Measurements from ENCODE around the gene GLB1L2.

Gene GLB1L2

DNA sequence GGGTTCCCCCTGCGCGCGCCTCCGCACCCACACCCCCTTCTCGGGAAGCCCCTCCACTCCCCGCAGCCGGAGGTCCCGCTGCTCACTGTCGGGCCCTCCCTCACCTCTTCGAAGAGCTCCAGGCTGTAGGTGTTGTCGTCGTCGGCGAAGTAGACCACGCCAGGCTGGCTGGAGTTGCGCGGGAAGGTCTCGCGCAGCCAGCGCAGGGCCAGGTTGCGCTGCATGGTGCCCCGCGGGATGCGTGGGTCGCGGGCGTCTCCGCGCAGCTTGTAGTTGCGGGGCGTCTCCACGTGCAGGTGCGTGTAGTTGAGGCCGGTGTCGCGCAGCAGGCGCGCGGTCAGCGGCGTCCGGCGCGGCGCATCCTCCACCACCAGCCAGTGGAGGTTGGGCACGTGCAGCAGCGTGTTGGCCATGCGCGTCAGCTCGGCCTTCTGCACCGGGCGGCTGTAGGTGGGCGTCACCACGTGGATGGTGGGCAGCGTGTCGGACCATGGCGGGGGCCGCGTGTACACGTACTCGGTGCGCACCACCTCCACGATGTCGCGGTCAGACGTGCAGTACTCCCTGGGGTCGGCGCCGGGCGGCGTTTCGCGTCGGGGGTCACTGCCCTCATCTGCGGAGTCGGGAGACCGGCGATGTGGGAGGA lies 51.9 kb downstream of the GLB1L2 start:
- peaks cover 23% of the 10 kb centered on the region for H3K36me3 ChIP-seq (ENCODE audit: insufficient read depth, low read depth, low read length)
- H3K27ac ChIP-seq (ENCODE audit: low read length) = no peak overlapping the region
- H3K4me3 ChIP-seq (ENCODE audit: low read length) = no peak overlapping the region
- no peak overlapping the region for H3K9ac ChIP-seq (ENCODE audit: low read depth, low read length)
- H3K9me3 ChIP-seq (ENCODE audit: insufficient read depth, low read depth, low read length) = no peaks in the 10 kb centered on the region
- no peaks in the 10 kb centered on the region for H3K27me3 ChIP-seq (ENCODE audit: insufficient read depth, low read length)
- no peaks in the 10 kb centered on the region for H3K4me1 ChIP-seq (ENCODE audit: insufficient read depth, low read length)

GRCh38 chr11:134384406-134384805 lies 52.6 kb downstream of the GLB1L2 start:
- no peak overlapping the region for H3K4me3 ChIP-seq (ENCODE audit: low read length)
- no peaks in the 10 kb centered on the region for H3K4me1 ChIP-seq (ENCODE audit: insufficient read depth, low read length)
- H3K27ac ChIP-seq (ENCODE audit: low read length) = no peak overlapping the region
- peaks cover 23% of the 10 kb centered on the region for H3K36me3 ChIP-seq (ENCODE audit: insufficient read depth, low read depth, low read length)
- H3K9me3 ChIP-seq (ENCODE audit: insufficient read depth, low read depth, low read length) = no peaks in the 10 kb centered on the region
- H3K27me3 ChIP-seq (ENCODE audit: insufficient read depth, low read length) = no peaks in the 10 kb centered on the region
- H3K9ac ChIP-seq (ENCODE audit: low read depth, low read length) = no peak overlapping the region

GRCh38 chr11:134385171-134385570 lies 53.4 kb downstream of the GLB1L2 start:
- no peaks in the 10 kb centered on the region for H3K9me3 ChIP-seq (ENCODE audit: insufficient read depth, low read depth, low read length)
- no peak overlapping the region for H3K4me3 ChIP-seq (ENCODE audit: low read length)
- H3K4me1 ChIP-seq (ENCODE audit: insufficient read depth, low read length) = no peaks in the 10 kb centered on the region
- no peaks in the 10 kb centered on the region for H3K27me3 ChIP-seq (ENCODE audit: insufficient read depth, low read length)
- H3K27ac ChIP-seq (ENCODE audit: low read length) = no peak overlapping the region
- peaks cover 24% of the 10 kb centered on the region for H3K36me3 ChIP-seq (ENCODE audit: insufficient read depth, low read depth, low read length)
- H3K9ac ChIP-seq (ENCODE audit: low read depth, low read length) = no peak overlapping the region

GRCh38 chr11:134385774-134386565 lies 54.2 kb downstream of the GLB1L2 start:
- Histone ChIP-seq H3K9me3 (ENCODE audit: insufficient read depth, low read depth, low read length) (no peaks in the 10 kb centered on the region), H3K9ac (ENCODE audit: low read depth, low read length) (no peak overlapping the region), H3K27ac (ENCODE audit: low read length) (no peak overlapping the region), H3K4me1 (ENCODE audit: insufficient read depth, low read length) (no peaks in the 10 kb centered on the region), H3K36me3 (ENCODE audit: insufficient read depth, low read depth, low read length) (peaks cover 24% of the 10 kb centered on the region), H3K27me3 (ENCODE audit: insufficient read depth, low read length) (no peaks in the 10 kb centered on the region), H3K4me3 (ENCODE audit: low read length) (no peak overlapping the region)

GRCh38 chr11:134386945-134387344 lies 55.2 kb downstream of the GLB1L2 start:
- Histone ChIP-seq H3K9me3 (ENCODE audit: insufficient read depth, low read depth, low read length) (no peaks in the 10 kb centered on the region), H3K4me1 (ENCODE audit: insufficient read depth, low read length) (no peaks in the 10 kb centered on the region), H3K4me3 (ENCODE audit: low read length) (no peak overlapping the region), H3K36me3 (ENCODE audit: insufficient read depth, low read depth, low read length) (peaks cover 14% of the 10 kb centered on the region), H3K27me3 (ENCODE audit: insufficient read depth, low read length) (no peaks in the 10 kb centered on the region), H3K27ac (ENCODE audit: low read length) (no peak overlapping the region), H3K9ac (ENCODE audit: low read depth, low read length) (no peak overlapping the region)

DNA sequence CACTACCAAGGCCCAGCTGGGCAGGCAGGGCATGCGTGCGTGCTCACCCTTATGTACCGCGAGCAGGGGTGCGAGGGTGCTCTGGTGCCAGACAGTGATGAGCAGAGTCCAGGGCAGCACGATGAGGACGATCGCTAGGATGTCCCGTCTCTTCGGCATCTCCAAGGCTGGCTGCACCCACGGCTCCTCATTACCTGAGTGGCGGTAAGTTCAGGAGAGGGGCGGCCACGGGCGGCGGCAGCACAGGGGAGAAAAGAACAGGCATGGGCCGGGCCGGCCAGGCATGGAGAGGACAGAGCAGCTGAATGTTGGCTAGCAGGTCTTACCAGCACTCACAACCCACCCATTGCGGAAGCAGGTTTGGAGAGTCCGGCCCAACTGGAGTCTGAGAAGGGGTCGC lies 55.7 kb downstream of the GLB1L2 start:
- H3K9me3 ChIP-seq (ENCODE audit: insufficient read depth, low read depth, low read length) = no peaks in the 10 kb centered on the region
- H3K27me3 ChIP-seq (ENCODE audit: insufficient read depth, low read length) = no peaks in the 10 kb centered on the region
- no peak overlapping the region for H3K27ac ChIP-seq (ENCODE audit: low read length)
- H3K9ac ChIP-seq (ENCODE audit: low read depth, low read length) = no peak overlapping the region
- peaks cover 8% of the 10 kb centered on the region; the same call in 1 of the 2 replicates for H3K36me3 ChIP-seq (ENCODE audit: insufficient read depth, low read depth, low read length)
- H3K4me3 ChIP-seq (ENCODE audit: low read length) = no peak overlapping the region
- H3K4me1 ChIP-seq (ENCODE audit: insufficient read depth, low read length) = no peaks in the 10 kb centered on the region

DNA sequence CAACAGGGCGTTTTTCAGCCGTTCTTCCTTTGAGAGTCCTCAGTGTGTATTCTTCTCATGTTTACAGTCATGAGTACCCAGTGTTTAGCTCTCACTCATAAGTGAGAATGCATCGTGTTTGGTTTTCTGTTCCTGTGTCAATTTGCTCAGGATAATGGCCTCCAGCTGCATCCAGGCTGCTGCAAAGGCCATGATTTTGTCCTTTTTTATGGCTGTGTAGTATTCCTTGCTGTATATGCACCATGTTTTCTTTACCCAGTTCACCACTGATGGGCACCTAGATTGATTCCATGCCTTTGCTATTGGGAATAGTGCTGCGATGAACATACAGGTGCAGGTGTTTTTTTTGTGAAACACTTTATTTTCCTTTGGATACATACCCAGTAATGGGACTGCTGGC lies 56.8 kb downstream of the GLB1L2 start:
- Histone ChIP-seq H3K27ac (ENCODE audit: low read length) (no peak overlapping the region), H3K4me1 (ENCODE audit: insufficient read depth, low read length) (no peaks in the 10 kb centered on the region), H3K27me3 (ENCODE audit: insufficient read depth, low read length) (no peaks in the 10 kb centered on the region), H3K36me3 (ENCODE audit: insufficient read depth, low read depth, low read length) (peaks cover 14% of the 10 kb centered on the region; the same call in 1 of the 2 replicates), H3K9me3 (ENCODE audit: insufficient read depth, low read depth, low read length) (no peaks in the 10 kb centered on the region), H3K9ac (ENCODE audit: low read depth, low read length) (no peak overlapping the region), H3K4me3 (ENCODE audit: low read length) (no peak overlapping the region)

DNA sequence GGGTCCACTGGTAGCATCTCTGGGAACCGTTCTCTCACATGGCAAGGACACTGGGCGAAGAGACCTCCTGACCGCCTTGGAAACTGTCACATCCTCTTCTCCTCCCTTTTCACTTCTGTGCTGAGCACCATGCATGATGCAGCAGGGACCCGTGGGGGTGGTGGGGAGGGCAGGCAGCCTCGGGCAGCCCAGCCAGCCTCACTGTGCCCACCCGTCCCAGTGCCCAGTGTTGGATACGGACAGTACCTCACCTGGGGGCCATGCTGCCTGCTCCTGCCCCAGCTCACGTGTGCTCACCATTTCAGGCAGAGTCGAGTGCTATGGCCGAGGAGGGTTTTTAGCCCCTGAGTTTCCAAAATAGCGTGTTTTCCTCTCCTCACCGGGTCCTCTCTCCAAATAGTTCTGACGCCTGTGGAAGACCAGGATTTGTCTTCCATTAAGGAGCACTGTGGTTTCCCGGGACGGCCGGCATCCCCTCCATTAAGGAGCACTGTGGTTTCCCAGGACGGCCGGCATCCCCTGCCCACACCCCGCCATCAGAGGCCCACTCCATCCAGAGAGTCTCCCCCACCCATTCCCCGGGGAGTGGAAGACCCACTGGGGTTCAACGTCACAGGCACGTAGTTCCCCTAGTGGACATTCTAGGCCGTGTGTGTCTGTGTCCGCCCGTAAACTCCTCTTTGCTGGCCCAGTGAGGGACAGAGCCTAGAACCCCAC lies 57.8 kb downstream of the GLB1L2 start:
- Histone ChIP-seq H3K4me3 (ENCODE audit: low read length) (no peak overlapping the region), H3K27ac (ENCODE audit: low read length) (no peak overlapping the region), H3K27me3 (ENCODE audit: insufficient read depth, low read length) (no peaks in the 10 kb centered on the region), H3K36me3 (ENCODE audit: insufficient read depth, low read depth, low read length) (peaks cover 14% of the 10 kb centered on the region; the same call in 1 of the 2 replicates), H3K9me3 (ENCODE audit: insufficient read depth, low read depth, low read length) (no peaks in the 10 kb centered on the region), H3K4me1 (ENCODE audit: insufficient read depth, low read length) (no peaks in the 10 kb centered on the region), H3K9ac (ENCODE audit: low read depth, low read length) (no peak overlapping the region)

DNA sequence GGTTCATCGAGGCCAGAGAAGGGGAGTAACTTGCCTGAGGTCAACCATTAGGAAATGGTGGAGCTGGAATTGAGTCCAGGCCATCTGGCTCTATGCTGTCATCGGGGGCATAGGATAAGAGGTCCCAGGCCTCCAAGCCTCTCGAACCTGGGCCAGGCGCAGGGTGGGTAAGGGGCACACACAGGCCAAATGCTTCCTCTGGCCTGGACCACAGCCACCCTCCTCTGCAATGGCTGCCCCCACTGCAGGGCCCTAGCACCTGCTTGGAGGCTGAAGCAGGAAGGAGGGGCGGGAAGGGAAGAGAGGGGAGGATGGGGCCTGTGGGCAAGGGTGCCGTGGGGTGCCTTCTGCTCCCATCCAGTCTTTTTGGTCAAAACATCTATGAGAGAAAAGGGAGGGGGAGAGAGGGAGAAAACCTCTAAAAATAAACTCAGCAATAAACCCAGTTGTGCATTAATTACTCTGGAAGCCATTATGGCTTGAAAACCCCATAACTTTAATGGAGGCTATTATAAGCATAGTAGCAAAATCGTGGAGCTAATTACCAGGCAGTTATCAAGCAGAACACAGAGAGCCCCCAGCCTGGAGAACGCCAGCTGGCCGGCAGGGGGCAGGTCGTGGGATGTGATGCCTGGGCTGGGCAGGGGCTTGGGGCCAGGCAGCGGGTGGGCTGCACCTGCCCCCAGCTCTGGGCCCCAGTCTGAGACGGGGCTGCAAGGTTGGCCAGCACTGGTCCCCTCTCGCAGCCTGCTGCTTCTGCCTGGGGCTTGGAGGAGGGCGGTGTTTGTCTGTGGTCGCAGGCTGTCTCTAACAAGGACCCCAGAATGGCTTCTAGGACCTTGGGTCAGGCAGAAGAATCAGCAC lies 59.1 kb downstream of the GLB1L2 start:
- Histone ChIP-seq H3K27me3 (ENCODE audit: insufficient read depth, low read length) (no peaks in the 10 kb centered on the region), H3K36me3 (ENCODE audit: insufficient read depth, low read depth, low read length) (peaks cover 14% of the 10 kb centered on the region; the same call in 1 of the 2 replicates), H3K9ac (ENCODE audit: low read depth, low read length) (no peak overlapping the region), H3K9me3 (ENCODE audit: insufficient read depth, low read depth, low read length) (no peaks in the 10 kb centered on the region), H3K4me3 (ENCODE audit: low read length) (no peak overlapping the region), H3K27ac (ENCODE audit: low read length) (no peak overlapping the region), H3K4me1 (ENCODE audit: insufficient read depth, low read length) (no peaks in the 10 kb centered on the region)

GRCh38 chr11:134391656-134392055 lies 59.9 kb downstream of the GLB1L2 start:
- Histone ChIP-seq H3K4me3 (ENCODE audit: low read length) (no peak overlapping the region), H3K27me3 (ENCODE audit: insufficient read depth, low read length) (no peaks in the 10 kb centered on the region), H3K9me3 (ENCODE audit: insufficient read depth, low read depth, low read length) (no peaks in the 10 kb centered on the region), H3K4me1 (ENCODE audit: insufficient read depth, low read length) (no peaks in the 10 kb centered on the region), H3K36me3 (ENCODE audit: insufficient read depth, low read depth, low read length) (peaks cover 12% of the 10 kb centered on the region; the same call in 1 of the 2 replicates), H3K9ac (ENCODE audit: low read depth, low read length) (no peak overlapping the region), H3K27ac (ENCODE audit: low read length) (no peak overlapping the region)

DNA sequence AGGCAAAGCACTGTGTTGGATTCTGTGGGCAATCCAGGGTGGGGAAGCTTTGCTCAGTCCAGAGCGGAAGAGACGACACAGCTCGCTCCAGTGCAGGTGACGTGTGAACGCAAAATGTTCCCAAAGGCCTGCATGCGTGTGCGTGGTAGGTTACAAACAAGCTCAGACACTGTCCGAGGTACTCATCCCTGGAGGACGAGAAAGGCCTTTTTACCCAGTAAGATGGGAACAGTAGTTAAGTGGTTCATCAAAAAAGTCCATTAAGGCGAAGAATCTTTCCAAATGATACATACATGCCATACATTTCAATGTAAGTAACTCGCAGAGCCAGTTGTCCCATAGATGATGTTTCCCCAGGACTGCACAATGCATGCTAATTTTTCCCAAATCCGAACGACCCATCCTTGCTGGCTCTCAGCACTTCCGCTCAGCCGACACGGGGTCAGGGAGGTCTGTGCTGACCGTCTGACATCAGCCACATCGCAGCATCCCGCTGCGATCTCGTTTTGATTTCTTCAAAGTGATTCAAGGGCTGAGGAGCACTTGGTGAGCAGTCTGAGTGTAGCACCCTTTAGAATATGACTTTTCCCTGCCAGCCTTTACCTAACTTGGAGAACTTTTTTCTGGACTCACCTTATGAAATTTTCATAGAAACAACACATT lies 61.3 kb downstream of the GLB1L2 start:
- no peak overlapping the region for H3K4me3 ChIP-seq (ENCODE audit: low read length)
- no peak overlapping the region for H3K27ac ChIP-seq (ENCODE audit: low read length)
- H3K4me1 ChIP-seq (ENCODE audit: insufficient read depth, low read length) = no peaks in the 10 kb centered on the region
- no peaks in the 10 kb centered on the region for H3K27me3 ChIP-seq (ENCODE audit: insufficient read depth, low read length)
- peaks cover 12% of the 10 kb centered on the region; the same call in 1 of the 2 replicates for H3K36me3 ChIP-seq (ENCODE audit: insufficient read depth, low read depth, low read length)
- H3K9me3 ChIP-seq (ENCODE audit: insufficient read depth, low read depth, low read length) = no peaks in the 10 kb centered on the region
- H3K9ac ChIP-seq (ENCODE audit: low read depth, low read length) = no peak overlapping the region
